GM19099 (cell line): ENCODE data around the gene SYNPR.

ENCODE experiments used
- POLR2A ChIP-seq: IDR thresholded peaks from 3 replicates; pipeline ENCODE4 v1.6.1; 2011; ENCODE audit warnings: low read depth; ENCODE audit not compliant: insufficient read length; ENCODE audit errors: extremely low read depth

The SYNPR gene

DNA sequence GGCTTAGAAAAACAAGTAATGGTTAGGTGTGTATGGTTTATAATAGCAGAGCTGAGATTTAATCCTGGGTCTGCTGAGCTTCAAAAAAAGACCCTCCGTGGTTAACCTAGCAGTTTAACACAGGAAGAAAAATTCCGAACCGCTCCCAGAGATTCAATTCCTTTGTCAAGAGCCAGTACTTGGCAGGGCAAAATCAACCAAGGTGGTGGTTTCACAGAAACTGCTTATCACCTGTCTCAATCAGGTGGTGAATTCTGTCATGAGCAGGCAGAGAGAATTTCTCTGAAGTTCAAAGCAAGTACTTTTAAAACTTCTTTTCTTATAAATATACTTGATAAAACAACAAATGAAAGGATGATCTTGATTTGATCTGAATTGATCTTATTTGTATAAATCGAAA lies 17.2 kb downstream of the SYNPR start:
- no peak for TF ChIP-seq POLR2A

DNA sequence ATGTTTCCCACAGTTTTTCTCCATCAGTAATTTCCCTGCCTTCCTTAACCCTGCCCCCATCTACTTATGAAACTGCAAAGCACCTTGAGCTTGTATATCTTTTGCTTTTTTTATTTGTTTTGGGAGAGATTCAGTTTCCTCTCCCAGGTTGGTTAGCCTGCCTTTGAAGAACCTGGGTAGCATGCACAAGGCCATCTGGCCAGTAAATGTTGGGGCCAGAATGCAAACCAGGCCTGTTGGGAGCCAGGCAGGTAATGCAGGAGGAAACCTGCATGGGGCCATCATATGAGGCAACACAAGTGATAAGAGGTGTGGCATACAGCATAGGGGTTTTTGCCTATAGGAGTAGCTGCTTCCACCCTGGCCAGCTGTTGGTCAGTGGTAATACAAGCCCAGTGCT lies 17.7 kb downstream of the SYNPR start:
- TF ChIP-seq POLR2A = no peak

DNA sequence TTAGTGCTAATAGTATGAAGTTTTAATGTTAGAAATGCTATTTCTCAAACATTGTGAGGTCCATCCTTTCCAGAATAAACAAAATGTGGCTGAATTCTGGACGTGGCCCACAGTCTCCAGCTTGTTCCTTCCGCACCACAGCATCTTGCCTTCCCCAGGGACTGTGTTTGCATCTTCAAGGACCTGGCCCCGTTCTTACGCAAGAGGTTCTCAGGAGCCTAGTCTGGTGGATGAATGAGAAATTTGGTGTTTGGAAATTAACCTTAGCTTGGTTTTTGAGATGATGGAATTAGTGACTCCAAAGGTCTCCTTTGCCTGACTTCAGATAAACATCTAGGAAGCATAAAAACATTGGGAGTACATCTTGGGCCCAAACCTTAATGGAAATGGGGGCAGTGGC lies 18.1 kb downstream of the SYNPR start:
- TF ChIP-seq POLR2A = no peak

DNA sequence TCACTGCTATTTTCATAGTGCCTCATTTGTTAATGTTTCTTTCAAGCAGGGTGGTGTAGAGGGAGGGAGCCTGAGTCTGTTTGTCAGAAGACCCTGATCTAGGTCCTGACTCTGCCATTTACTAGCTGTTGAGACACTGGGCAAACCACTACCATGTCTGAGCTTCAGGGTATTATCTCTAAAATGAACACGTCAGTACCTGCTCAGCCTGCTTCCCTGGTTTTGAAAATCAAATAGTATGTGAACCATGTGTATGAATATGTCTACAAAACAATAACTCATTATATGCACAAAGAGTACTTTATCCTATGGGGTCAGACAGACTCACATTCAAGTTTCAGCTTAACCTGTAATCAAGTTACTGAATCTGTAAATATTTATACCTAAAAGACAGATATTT lies 25.1 kb downstream of the SYNPR start:
- no peak for TF ChIP-seq POLR2A

DNA sequence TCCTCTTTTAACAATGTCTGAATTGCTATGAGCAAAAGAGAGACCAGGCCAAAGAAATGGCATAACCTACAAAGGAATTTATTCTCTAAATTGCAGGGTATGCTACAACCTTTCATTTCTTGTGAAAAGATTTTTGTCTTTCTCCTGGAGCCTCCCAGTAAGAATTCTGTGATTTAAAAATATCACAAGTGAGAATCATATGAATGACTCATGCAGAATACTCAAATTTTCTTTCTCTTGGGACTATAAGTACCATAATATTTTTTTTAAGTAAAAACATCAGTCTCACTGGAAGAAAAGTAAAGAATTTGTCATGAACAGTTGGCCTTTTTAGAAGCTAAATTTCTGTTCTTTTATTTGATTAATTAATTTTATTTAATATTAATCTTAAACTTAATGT lies 26.3 kb downstream of the SYNPR start:
- TF ChIP-seq POLR2A = no peak

DNA sequence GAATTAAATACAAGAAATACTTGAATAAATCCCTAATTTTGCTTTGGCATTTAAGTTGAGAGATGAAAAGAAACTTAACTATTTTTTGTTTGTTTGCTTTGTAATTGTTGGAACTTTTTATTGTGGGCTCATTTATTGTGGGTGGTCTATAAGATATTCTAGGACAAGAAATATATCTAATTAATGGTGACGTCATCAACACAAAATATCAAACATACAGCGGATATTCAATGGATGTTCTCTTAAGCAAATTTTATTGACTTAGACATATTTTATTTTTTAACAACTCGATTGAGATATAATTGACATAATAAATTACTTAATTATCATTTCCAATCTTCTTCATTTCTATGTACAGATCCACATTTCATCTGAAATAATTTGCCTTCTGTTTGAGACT lies 30.0 kb downstream of the SYNPR start:
- no peak for TF ChIP-seq POLR2A

DNA sequence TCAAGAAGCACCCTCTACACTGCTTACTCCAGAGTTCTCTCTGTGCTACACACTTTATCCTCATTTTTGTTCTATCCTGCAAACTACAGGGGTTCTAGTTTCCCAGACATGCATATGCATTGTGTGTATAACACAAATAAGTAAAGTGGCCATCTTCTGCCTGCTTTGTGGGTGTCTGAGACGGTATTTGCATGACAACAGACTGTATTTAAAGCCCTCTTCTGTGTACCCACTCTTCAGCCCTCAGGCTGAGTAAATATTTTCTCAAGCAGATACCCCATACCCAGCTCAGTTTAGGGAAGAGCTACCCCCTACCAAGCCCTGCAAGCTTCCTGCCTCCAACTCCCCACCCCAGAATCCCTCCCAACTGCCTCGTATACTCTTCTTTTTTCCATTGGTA lies 31.7 kb downstream of the SYNPR start:
- TF ChIP-seq POLR2A = no peak

DNA sequence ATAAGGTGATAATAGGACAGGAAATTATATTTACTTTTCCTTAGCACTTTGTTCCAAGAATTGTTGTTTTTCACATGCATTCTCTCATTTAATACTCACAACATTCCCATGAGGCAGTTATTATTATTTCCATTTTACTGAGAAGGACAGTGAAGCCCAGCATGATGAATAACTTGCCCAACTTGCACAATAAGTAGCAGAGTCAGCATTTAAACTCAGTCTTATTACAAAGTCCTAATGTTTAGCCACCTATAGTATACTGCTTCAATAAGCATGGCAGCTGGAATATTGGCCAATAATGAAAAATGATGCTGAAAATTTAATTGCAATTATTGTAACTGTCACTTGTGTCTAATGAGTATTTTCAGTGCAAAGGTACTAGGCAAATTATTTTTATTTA lies 45.7 kb downstream of the SYNPR start:
- TF ChIP-seq POLR2A = no peak

DNA sequence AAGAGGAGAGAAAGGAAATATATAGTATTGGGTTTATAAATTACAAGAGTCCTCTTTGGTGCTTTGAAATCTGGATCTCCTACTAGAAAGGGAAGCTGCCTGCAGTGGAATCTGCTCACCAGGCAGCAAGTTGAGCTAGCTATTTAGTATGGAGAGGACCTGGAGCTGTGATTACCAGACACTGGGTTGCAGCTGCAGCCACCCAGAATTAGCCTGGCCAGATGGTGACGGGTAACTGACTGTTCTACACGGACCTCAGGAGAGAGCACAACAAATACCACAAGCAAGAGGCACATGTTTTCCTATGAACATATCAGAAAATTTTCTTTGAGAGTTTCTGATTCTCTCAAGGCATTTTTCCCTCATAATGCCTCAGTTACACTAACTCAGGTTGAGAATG lies 46.5 kb downstream of the SYNPR start:
- no peak for TF ChIP-seq POLR2A

DNA sequence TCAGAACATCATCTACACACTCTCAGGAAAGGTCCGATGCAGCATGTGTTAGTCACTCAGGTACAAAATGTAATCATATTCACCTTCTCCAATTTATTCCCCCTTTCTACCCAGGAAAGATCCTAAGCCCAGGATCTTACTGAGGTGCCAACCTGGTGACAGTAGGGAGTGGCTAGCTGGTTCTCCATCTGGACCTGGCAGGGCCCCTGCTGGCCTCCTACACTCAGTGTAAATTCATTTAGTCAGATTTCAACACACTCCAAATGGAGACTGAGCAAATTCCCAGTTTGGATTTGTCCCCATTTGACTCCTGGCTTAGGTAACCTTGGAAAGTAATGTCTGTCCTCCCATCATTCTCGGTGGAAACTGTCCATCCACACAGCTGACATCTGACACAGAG lies 47.3 kb downstream of the SYNPR start:
- TF ChIP-seq POLR2A = no peak

DNA sequence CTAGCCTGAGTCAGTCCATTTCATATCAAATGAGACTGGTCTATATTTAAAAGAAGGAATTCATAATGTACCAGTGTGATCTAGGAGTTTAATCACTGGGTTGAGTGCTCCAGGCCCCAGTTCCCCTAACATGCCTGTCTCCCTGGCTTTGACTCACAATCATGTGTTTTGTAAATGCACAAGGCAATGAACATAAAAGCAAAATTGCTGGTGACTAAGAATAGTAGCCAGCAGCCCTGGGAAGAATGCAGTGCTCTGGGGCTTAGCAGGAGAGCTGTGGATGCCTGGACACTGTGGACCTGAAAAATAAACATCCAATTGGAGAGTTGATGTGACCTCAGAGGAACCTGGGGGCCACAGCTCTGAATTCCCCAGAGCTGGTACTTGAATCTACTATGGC lies 50.3 kb downstream of the SYNPR start:
- no peak for TF ChIP-seq POLR2A

DNA sequence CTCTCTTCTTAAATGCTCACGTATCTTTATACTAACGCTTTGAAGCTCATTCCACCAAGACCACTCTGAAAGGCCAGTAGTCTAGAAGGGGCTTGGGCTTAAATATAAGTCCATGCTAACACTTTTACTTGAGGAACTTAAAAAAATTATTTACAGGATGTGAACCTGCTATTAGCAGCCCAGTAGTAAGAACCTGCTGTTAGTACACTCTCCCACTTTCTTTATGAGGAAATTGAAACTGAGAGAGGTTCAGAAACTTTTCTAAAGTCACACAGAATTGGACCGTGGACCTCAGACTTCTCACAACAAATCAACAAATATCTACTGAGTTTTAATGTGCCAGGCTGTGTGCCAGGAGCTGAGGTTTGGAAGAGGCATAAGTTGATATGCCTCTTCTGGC lies 53.4 kb downstream of the SYNPR start:
- TF ChIP-seq POLR2A = no peak

DNA sequence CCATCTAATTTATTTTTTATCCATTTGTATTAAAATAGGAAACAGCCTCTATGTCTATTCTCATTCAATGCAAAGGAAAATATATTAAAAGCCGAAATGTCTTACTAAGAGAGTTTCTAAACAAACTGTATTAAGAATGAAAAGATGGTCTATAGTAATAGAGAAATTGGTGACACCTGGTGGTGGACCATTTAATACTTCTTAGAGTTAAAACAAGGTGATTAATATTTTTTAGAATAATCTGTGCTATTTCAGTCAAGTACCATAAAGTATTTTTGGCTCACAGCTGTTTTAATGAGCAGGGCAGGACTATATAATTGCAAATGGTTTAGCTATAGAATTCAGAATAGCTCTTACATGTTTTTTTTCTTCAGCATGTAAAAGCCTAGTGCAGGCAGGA lies 55.7 kb downstream of the SYNPR start:
- no peak for TF ChIP-seq POLR2A

DNA sequence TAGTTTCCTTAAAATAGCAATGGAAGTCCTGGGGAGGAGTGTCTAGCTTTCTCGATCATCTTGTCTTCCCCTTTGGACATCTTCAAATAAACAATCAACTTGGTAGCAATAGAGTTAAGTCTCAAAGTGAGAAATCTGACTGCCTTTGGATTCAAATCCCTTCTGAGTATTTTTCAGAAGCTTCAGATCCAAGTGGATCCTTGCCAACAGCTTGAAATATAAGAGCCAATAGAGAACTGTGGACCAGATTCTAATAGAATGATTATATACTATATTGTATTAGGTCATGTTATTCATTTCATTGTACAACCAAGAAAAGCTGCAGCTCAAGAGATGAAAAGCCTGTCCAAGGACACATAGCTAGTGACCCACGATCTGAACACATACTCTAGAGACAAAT lies 60.2 kb downstream of the SYNPR start:
- no peak for TF ChIP-seq POLR2A

DNA sequence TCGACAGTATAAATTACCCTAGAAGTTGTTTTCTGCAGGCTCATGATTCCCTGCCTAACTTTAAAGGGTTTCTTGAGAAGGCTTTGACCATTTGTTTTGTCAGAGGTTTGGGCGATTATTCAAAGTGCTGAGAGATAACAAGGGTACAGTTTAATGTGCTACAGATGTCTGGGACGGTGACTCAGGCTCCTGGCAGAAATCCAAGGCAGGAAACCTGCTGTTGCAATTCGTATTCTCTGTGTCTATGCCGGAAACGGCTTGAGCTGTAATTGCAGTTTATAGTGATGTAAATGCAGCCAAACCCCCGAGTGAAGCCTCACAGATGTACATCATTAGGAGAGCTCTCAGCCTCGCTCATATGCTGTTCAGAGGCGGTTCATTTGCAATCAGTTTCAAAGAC lies 65.6 kb downstream of the SYNPR start:
- no peak for TF ChIP-seq POLR2A

DNA sequence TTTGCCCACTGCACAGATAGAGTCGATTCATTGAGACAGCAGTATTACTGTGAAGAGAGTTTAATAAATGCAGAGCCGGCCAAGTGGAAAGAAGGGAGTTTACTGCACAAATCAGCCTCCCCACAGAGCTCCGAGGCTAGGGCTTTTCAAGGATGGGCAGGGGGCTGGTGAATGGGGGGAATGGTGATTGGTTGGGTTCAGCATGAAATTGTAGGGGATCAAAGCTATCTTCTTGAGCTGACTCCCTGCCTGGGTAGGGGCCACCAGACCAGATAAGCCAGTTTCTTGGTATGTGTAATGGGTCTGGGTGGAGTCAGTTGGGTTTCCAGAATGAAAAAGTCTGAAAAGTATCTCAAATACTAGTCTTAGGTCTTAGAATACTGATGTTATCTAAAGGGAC lies 66.6 kb downstream of the SYNPR start:
- no peak for TF ChIP-seq POLR2A

DNA sequence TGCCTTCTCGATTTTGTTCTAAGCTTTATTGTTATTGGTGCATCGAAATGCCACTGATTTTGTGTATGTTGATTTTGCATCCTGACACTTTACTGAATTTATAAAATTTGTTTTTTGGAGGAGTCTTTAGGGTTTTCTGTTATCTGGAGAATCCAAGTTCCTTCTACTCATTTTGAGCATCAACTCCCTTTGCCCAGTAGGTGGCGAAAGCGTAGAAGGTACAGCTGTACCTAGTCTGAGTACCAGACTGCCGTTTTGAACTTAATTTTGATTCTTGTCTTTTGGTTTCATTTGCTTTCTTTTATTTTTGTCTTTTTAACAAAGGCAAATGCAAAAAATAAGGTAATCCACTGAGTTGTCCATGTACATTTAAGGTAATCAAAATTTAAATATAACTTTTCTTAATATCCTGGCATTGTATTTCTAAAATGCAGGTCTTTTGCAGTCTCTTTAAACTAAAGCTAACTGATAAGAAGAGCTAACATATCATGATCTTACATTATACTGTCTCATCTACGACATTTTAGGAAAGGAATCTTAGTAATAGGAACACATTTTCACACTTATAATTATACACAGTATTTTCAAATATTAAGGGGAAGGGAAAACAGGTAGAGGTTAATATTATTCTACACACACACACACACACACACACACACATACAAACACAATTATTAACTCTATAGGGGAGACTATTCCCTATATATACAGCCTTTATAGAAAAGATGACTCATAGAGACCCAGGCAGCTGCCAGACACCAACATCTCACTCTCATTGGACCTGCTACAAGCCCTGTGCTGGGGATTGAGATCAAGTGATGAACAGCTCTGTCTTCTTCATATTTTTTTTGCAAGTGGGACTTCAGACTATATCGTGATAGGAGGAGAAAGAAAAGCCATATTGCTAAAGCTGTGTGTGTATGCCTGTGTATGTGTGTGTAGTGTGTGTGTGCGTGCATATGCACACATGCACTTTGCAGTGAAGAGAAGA lies 71.8 kb downstream of the SYNPR start:
- TF ChIP-seq POLR2A = no peak

DNA sequence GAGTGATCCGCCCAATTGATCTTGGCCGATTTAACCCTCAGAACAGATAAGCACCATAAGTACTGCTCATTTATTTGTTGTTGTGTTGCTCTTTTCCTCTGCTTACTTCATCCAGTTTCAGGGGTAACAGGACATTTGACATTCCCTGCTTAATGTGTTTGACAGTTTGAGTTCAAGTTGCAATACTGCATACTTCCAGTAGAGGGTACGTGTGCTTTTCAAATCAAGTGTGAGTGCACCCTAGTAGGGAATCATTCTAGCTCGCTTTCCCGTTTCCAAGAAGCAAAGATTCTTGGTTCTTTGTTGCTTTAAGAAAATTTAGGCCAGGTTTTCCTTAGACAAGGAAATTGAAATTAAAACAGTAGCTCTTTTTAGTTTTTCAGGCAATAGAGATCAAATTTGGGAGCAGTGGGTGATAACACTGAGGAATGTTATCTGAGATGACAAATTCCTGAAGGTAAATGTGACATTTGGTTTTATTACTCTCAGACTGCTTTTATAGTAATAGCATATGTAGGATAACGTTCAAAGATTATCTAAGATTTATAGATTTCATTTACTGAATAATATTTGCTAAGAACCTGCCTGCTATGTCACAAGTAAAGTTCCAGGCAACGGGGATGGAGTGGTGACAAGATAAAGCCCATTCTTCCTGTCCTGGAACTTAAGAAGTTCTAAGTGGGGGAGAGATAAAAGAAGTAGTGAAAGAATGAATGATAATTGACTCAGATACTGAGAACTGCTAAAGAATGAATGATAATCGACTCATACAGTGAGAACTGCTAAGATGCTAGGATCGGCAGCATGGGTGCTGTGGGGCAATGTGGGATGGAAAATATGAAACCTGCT lies 73.3 kb downstream of the SYNPR start:
- no peak for TF ChIP-seq POLR2A
